ENCODE results near the gene ASPDH.

ASPDH gene

DNA sequence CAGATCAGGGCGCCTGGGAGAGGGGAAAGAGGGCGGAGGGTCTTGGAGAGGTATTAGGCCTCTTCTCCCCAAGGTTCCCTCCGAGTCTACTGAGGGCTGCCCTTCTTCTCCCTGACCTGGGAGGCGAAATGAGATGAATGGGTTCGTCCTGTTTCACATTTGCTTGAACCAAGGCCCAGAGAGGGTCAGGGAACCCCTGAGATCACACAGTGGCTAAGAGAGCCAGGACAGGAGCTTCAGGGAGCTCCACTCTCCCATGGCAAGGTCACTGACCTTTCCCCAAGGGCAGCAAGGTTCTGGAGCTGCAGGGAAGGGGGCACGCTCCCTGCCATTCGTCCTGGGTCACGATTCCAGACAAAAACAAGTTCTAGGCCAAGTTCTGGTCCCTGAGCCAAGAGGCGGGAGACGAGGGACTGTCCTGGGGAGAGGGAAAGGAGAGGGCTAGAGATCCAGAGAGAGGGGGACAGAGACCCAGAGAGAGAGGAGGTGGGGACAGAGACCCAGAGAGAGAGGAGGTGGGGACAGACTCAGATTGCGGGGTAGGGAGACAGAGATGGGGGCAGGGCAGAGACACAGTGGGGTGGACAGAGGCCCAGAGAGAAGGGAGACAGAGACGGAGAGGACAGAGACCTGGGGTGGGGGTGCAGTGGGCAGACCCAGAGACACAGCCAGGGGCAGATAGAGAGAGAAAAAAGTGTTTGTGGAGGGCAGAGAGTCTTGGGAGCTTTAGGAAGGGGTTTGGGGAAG is 541 bp downstream of the ASPDH start:
- DNase-seq = no peak

- DNase-seq = no peak
These were observed 1.4 kb downstream of the ASPDH start for GRCh38 chr19:50512112-50512998.

- DNase-seq = peak; percentile 99
These were observed 2.5 kb downstream of the ASPDH start, which contains the start of gene JOSD2 for GRCh38 chr19:50511069-50511822. TSS of gene JOSD2 (minus strand) at chr19:50511191. CDS start at chr19:50510431, 760 bp downstream.

DNA sequence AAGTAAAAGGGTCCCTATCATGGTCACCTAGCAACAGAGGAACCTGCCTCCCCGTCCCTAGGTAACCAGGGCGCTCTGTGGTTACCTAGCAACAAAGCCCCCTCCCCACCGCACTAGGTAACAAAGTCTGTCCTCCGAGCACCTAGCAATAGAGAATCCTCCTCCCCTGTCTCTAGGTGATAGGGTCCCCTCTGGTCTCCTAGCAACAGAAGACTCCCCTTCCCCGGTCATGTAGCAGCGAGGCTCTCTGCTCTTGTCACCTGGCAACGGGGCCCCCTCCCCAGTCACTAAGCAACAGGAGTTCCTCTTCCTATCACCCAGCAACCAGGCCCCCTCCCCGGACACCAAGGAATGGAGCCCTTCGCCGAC is 3.0 kb downstream of the ASPDH start:
- no peak for DNase-seq

- DNase-seq = no peak
These were observed 3.5 kb downstream of the ASPDH start for GRCh38 chr19:50510121-50510670.

GRCh38 chr19:50509366-50509765 is 4.3 kb downstream of the ASPDH start:
- DNase-seq = no peak

DNA sequence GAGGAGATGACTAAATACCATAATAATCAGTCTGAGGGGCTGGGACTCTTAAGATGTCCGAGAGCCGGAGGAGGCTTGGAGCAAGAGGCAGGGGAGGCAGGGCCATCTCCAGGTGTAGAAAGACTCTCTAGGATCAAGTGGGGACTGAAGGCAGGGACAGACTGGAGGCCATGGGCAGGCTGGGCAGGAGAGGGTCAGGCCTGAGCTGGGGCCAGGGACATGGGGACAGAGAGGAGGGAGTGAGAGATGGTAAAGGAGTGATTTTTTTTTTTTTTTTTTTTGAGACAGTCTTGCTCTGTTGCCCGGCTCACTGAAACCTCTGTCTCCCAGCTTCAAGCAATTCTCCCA is 4.9 kb downstream of the ASPDH start:
- no peak for DNase-seq

GRCh38 chr19:50507376-50507775 is 6.3 kb downstream of the ASPDH start:
- DNase-seq = no peak

GRCh38 chr19:50506700-50507099 is 7.0 kb downstream of the ASPDH start:
- DNase-seq = no peak

DNA sequence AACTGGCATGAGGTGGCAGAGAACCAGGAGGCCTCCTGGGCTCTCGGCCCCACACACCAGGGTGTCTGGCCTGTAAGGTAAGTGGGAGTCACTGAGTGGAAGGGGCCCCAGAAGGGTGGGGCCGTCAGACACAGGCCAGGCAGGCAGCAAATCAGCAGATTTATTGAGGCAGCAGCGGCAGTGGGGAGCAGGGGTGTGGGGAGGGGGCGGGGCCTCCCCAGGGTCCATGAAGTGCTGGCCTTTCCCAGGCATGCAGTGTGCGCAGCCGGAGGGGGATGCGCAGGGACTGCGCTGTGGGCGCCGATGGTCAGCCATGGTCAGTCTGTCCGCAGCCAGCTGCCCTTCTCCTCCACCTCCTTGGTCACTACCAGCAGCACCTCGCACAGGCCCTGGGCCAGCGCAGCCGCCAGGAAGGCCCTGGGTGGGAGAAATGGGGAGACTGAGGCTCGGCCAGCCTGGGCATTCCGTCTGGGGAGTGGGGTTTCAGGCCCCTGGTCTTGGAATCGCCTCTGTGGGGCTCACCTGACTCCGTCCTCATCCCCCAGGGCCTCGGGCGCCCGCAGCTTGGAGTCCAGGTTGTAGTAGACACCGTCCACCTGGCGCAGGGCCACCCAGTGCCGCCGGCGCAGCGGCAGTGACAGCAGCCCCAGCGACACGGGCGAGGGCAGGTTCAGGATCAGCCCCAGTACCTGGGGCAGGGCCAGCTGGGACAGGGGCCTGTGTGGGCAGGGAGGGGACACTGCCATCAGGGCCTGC is 7.7 kb downstream of the ASPDH start:
- no peak for DNase-seq

DNA sequence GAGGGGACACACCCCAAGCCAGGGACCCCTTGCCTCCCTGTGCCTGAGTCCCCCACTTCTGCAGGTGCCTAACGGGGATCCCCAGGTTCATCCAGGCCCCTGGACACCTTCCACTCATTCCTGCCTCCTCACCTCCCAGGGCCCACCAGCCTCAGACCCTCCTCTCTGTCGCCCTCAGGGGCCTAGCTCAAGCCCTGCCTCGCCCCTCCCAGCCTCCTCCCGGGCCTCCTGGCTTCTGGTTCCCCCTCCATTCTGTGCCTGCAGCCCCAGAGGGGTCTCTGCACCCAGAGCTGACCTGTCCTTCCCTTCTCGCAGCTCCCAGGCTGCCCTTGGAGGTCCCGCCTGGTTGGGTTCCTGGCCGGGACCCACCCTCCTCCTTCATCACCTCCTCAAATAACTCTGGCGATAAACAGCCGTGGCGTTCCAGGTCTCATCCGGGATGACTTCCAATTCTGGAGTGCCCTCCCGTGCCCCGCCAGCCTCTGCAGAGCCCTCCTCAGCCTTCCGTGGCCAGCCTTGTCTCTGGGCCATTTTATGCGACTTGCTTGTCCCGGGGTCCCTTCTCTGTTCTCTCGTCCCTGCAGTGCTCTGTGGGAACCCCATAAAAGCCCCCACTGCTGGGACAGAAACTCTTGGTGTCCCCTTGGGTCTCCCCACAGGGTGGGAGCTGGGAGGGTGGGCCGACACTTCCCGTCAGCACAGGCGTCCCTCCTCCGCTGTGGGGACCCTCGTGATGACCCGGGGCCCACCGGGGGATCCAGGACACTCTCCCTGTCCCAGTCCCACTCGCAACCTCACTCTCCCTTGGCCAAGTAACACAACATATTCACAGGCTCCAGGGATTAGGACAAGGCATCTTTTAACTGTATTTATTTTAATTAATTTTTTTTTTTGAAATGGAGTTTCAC is 11.9 kb downstream of the ASPDH start:
- no peak for DNase-seq

GRCh38 chr19:50501186-50501567 is 12.5 kb downstream of the ASPDH start:
- DNase-seq = no peak

- no peak for DNase-seq
These were observed 13.0 kb downstream of the ASPDH start for GRCh38 chr19:50500753-50501151.

DNA sequence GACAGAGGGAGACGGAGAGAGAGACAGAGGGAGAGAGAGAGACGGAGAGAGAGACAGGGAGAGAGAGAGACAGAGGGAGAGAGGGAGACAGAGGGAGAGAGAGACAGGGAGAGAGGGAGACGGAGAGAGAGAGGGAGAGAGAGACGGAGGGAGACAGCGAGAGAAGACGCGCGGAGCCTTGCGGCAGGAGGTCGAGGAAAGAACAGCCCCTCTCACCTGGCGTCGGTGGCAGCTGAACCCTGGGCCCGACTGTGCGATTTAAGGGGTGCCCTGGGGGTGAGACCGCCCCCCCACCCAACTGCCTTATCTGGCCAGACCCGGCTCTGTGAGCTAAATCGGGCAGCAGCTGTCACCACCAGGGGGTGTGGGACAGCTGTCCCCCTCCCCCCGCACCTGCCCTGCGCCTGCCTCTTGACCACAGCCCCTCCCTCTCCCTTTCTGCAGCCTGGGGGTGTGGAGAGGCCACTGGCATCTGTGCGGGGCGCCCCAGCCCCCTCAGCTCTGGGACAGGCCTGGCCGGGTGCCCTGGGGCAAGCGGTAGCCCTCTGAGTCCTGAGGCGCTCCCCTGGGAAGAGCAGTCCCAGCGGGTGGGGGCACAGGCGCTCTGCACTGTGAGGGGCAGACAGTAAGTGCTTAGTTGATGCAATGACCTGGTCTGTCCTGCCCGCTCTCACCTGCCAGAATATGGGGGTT is 13.5 kb downstream of the ASPDH start:
- no peak for DNase-seq

GRCh38 chr19:50498219-50499056 is 15.3 kb downstream of the ASPDH start:
- DNase-seq = no peak

- no peak for DNase-seq
These were observed 16.7 kb downstream of the ASPDH start for GRCh38 chr19:50497022-50497405.

DNA sequence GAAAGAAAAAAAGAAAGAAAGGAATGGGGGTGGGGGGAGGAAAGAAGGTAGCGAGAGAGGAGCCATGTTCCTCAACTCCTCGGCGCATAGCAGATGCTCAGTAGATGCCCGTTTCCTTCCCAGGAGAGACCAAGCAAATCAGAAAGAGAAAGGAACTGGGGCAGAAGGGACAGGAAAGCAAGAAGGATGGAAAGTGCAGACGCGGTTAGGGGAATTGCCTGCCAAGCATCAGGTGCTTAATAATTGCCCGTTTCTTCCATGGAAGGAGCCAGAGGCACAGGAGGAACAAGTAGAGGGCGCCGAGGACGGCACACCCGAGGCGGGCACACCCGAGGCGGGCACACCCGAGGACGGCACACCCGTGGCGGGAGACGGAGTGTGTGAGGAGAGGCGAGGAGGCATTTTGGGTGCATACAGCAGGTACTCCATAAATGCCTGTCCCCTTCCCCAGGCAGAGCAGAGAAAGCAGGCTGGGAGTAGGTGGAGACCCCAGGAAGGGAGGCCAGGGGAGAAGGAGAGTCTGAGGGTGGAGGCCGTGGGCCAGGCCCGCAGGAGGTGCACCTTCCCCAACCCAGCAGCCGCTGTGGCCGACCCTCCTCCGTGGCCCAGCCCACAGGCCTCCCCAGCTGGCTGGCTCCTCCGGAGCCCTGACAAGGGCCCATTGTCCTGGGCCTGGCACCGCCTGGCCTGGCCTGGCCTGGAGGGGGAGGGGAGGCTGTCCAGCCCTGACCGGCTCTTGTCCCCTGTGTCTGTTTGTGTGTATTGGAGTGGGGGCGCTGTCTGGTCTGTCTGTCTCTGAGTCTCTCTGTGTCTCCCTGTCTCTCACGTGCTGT is 17.3 kb downstream of the ASPDH start:
- DNase-seq = no peak

- no peak for DNase-seq
These were observed 18.6 kb downstream of the ASPDH start for GRCh38 chr19:50495020-50495531.
